Right lung (tissue), 5 donors: ENCODE results near the gene SLC2A2. TPM values are rescaled to one million over a fixed set of nuclear protein-coding genes. Genes with fewer than 3 reads are reported as not detected.

Experiments used
- polyA plus RNA-seq, 5 donors: library from polyadenylated mRNA; unstranded; fragments of 120-200 nt; gene quantifications; one replicate each; pipeline versions ENCODE4 v1.2.1 to v1.2.3, GENCODE V29; 2013; ENCODE audit warnings: inconsistent platforms in 1 of 5, low replicate concordance in 1 of 5; ENCODE audit not compliant: insufficient read length in 5 of 5, insufficient read depth in 1 of 5

SLC2A2 gene
- polyA plus RNA-seq, 5 donors: 2.2 TPM; not detected in 4

Other genes with a start within 250 kb of the SLC2A2 start
- 10 to 100 TPM; 65.4 to 76.3 (median 68.5) TPM for gene RPL22L1, start 156.5 kb downstream of the SLC2A2 start, polyA plus RNA-seq
- gene EIF5A2, start 118.1 kb downstream of the SLC2A2 start, polyA plus RNA-seq: 1 to 10 TPM; 4.2 to 7.3 (median 4.5) TPM